ENCODE results near the gene IGDCC3.

IGDCC3 gene

GRCh38 chr15:65318870-65319356, 58.9 kb downstream of the IGDCC3 start:
- DNase-seq, result peak; percentile 68

- no peak for DNase-seq
These were observed 65.3 kb downstream of the IGDCC3 start for GRCh38 chr15:65312400-65312916.

GRCh38 chr15:65311760-65312159, 66.0 kb downstream of the IGDCC3 start:
- DNase-seq, result no peak

- DNase-seq, result no peak
These were observed 67.2 kb downstream of the IGDCC3 start for GRCh38 chr15:65310431-65311137.

GRCh38 chr15:65309882-65310418, 67.9 kb downstream of the IGDCC3 start:
- DNase-seq, result no peak

GRCh38 chr15:65307978-65308377, 69.8 kb downstream of the IGDCC3 start:
- DNase-seq, result no peak

- peak; percentile 9 for DNase-seq
These were observed 71.3 kb downstream of the IGDCC3 start for GRCh38 chr15:65306551-65306950.

- no peak for DNase-seq
These were observed 72.0 kb downstream of the IGDCC3 start for GRCh38 chr15:65305776-65306175.

GRCh38 chr15:65305150-65305758, 72.5 kb downstream of the IGDCC3 start:
- peak; percentile 80 for DNase-seq

GRCh38 chr15:65304381-65305149, 73.2 kb downstream of the IGDCC3 start, which contains the start of gene RNU5B-1:
Gene RNU5B-1, plus strand, starts transcription at chr15:65304677.
- DNase-seq, result peak; percentile 90

GRCh38 chr15:65303687-65304380, 74.0 kb downstream of the IGDCC3 start:
- peak; percentile 52 for DNase-seq

GRCh38 chr15:65302061-65302460, 75.7 kb downstream of the IGDCC3 start:
- DNase-seq, result no peak

- no peak for DNase-seq
These were observed 76.8 kb downstream of the IGDCC3 start for GRCh38 chr15:65300924-65301441.

- no peak for DNase-seq
These were observed 79.1 kb downstream of the IGDCC3 start for GRCh38 chr15:65298731-65299130.

- no peak for DNase-seq
These were observed 84.8 kb downstream of the IGDCC3 start for GRCh38 chr15:65292938-65293518.

GRCh38 chr15:65290228-65290627, 87.6 kb downstream of the IGDCC3 start:
- no peak for DNase-seq

- DNase-seq, result no peak
These were observed 88.4 kb downstream of the IGDCC3 start for GRCh38 chr15:65289261-65289854.

GRCh38 chr15:65287520-65287855, 90.3 kb downstream of the IGDCC3 start:
- DNase-seq, result no peak

- DNase-seq, result peak; percentile 93
These were observed 90.9 kb downstream of the IGDCC3 start, which contains the start of gene PARP16 for GRCh38 chr15:65286704-65287519. Gene PARP16, minus strand, starts transcription at chr15:65286883. Its CDS starts 457 bp downstream, at chr15:65286426.

GRCh38 chr15:65286069-65286703, 91.6 kb downstream of the IGDCC3 start:
- DNase-seq, result peak; percentile 68

Measured in COR-L47 (cell line).